Ishikawa (cell line): ENCODE data around the gene RSBN1.

ENCODE experiments used
- CEBPB ChIP-seq: IDR thresholded peaks from 2 replicates; pipeline ENCODE4 v1.6.1; 2012
- CREB1 ChIP-seq: IDR thresholded peaks from 2 replicates; pipeline ENCODE4 v1.6.1; 2012; ENCODE audit warnings: low read depth
- EGR1 ChIP-seq: IDR thresholded peaks from 2 replicates; pipeline ENCODE4 v1.6.1; 2012
- EP300 ChIP-seq: IDR thresholded peaks from 2 replicates; pipeline ENCODE4 v1.6.1; 2012; ENCODE audit warnings: borderline replicate concordance
- NFIC ChIP-seq: IDR thresholded peaks from 2 replicates; pipeline ENCODE4 v1.6.1; 2012
- RAD21 ChIP-seq: IDR thresholded peaks from 2 replicates; pipeline ENCODE4 v1.6.1; 2012; ENCODE audit warnings: low read depth
- TAF1 ChIP-seq: IDR thresholded peaks from 2 replicates; pipeline ENCODE4 v1.6.1; 2012; ENCODE audit warnings: low read depth, mild to moderate bottlenecking
- TCF12 ChIP-seq: IDR thresholded peaks from 2 replicates; pipeline ENCODE4 v1.6.1; 2012; ENCODE audit warnings: low read depth
- ZBTB7A ChIP-seq: IDR thresholded peaks from 2 replicates; pipeline ENCODE4 v1.6.1; 2012; ENCODE audit warnings: low read depth
- TF ChIP-seq, protein P1 (sequence below): IDR thresholded peaks from 2 replicates; pipeline ENCODE4 v1.6.1; 2012; ENCODE audit warnings: low read depth, mild to moderate bottlenecking
- TF ChIP-seq, protein P2 (sequence below): IDR thresholded peaks from 2 replicates; pipeline ENCODE4 v1.6.1; 2012

GRCh38 chr1:113780374-113781146 is 31.7 kb downstream of the RSBN1 start:
- TF ChIP-seq EP300, result no peak
- no peak for TF ChIP-seq TCF12
- TF ChIP-seq NFIC, result no peak
- no peak for TF ChIP-seq CEBPB
- TF ChIP-seq TAF1, result no peak
- TF ChIP-seq EGR1, result no peak
- TF ChIP-seq, protein P1, sequence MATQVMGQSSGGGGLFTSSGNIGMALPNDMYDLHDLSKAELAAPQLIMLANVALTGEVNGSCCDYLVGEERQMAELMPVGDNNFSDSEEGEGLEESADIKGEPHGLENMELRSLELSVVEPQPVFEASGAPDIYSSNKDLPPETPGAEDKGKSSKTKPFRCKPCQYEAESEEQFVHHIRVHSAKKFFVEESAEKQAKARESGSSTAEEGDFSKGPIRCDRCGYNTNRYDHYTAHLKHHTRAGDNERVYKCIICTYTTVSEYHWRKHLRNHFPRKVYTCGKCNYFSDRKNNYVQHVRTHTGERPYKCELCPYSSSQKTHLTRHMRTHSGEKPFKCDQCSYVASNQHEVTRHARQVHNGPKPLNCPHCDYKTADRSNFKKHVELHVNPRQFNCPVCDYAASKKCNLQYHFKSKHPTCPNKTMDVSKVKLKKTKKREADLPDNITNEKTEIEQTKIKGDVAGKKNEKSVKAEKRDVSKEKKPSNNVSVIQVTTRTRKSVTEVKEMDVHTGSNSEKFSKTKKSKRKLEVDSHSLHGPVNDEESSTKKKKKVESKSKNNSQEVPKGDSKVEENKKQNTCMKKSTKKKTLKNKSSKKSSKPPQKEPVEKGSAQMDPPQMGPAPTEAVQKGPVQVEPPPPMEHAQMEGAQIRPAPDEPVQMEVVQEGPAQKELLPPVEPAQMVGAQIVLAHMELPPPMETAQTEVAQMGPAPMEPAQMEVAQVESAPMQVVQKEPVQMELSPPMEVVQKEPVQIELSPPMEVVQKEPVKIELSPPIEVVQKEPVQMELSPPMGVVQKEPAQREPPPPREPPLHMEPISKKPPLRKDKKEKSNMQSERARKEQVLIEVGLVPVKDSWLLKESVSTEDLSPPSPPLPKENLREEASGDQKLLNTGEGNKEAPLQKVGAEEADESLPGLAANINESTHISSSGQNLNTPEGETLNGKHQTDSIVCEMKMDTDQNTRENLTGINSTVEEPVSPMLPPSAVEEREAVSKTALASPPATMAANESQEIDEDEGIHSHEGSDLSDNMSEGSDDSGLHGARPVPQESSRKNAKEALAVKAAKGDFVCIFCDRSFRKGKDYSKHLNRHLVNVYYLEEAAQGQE, result no peak
- no peak for TF ChIP-seq ZBTB7A
- TF ChIP-seq CREB1, result no peak
- TF ChIP-seq RAD21, result no peak
- TF ChIP-seq, protein P2, sequence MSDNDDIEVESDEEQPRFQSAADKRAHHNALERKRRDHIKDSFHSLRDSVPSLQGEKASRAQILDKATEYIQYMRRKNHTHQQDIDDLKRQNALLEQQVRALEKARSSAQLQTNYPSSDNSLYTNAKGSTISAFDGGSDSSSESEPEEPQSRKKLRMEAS, result no peak
